Gastrocnemius medialis (tissue), 4 donors: ENCODE data around the gene AHNAK2.

Experiments used
- POLR2A ChIP-seq, 2 donors: fragments of 450-650 bp; IDR thresholded peaks; one replicate each; pipeline ENCODE4 v1.6.1; 2017; ENCODE audit warnings: antibody characterized with exemption in 2 of 2, mild to moderate bottlenecking in 2 of 2, moderate library complexity in 2 of 2
- TF ChIP-seq, protein P1 (sequence below), 5 experiments: fragments of 450-650 bp in 3 of 5; fragments of 200-600 bp in 2 of 5; sonication (generic) in 2 of 5; IDR thresholded peaks in 4 of 5; conservative IDR thresholded peaks in 1 of 5; 1 replicate in 4 of 5; 2 replicates in 1 of 5; pipeline ENCODE4 v1.5.1; 2016 to 2019; ENCODE audit warnings: antibody characterized with exemption in 5 of 5, mild to moderate bottlenecking in 3 of 5, moderate library complexity in 3 of 5

DNA sequence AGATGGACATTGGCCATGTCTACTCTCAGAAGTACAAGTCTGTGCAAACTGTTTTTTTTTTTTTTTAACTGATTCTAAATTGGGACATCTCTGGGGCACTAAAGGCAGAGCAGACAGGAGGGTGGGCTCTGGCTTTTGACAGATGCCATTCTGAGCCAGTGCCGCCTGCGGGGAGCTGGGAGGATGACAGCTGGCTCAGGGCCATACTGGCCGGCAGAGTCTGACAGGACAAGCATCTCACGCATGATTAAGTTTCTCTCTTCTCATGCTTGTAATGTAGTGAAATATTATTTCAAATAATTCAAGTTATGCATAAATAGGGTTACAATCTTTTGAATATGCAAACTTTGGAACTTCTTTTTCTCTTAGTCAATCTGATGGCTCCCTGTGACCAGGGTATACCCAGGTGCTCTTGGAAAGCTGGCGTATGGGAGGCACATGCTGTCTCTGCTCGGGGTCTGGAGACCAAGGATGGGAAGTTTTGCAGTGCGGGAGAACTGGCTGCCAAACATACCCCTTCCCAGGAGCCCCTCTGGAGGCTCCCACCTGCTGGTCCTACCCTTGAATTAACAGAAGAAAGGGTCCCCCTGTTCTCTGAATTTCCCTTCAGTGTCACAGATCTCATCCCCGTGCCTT, 35.1 kb upstream of the AHNAK2 start:
- TF ChIP-seq, protein P1, sequence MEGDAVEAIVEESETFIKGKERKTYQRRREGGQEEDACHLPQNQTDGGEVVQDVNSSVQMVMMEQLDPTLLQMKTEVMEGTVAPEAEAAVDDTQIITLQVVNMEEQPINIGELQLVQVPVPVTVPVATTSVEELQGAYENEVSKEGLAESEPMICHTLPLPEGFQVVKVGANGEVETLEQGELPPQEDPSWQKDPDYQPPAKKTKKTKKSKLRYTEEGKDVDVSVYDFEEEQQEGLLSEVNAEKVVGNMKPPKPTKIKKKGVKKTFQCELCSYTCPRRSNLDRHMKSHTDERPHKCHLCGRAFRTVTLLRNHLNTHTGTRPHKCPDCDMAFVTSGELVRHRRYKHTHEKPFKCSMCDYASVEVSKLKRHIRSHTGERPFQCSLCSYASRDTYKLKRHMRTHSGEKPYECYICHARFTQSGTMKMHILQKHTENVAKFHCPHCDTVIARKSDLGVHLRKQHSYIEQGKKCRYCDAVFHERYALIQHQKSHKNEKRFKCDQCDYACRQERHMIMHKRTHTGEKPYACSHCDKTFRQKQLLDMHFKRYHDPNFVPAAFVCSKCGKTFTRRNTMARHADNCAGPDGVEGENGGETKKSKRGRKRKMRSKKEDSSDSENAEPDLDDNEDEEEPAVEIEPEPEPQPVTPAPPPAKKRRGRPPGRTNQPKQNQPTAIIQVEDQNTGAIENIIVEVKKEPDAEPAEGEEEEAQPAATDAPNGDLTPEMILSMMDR (IDR thresholded peaks at IDR 0.05 in 4 of 5, conservative IDR thresholded peaks at IDR 0.05 in 1 of 5), result no peak
- TF ChIP-seq POLR2A (IDR thresholded peaks at IDR 0.05), result no peak
